ENCODE results near the gene RGS3.

- no peak for TF ChIP-seq CTCF (IDR thresholded peaks at IDR 0.05)
- TF ChIP-seq TEAD4 (CRISPR knock-in tag; IDR thresholded peaks at IDR 0.05) = no peak
- no peak for TF ChIP-seq FOXP1 (CRISPR knock-in tag; IDR thresholded peaks at IDR 0.05; ENCODE audit: borderline replicate concordance)
- TF ChIP-seq SP1 (CRISPR knock-in tag; conservative IDR thresholded peaks at IDR 0.05) = no peak
- no peak for TF ChIP-seq KAT7 (CRISPR knock-in tag; IDR thresholded peaks at IDR 0.05; ENCODE audit: borderline replicate concordance)
- no peak for TF ChIP-seq AFF4 (CRISPR knock-in tag; IDR thresholded peaks at IDR 0.05; ENCODE audit: borderline replicate concordance)
- TF ChIP-seq ATF6 (CRISPR knock-in tag; IDR thresholded peaks at IDR 0.05) = no peak
- TF ChIP-seq RELA (CRISPR knock-in tag; IDR thresholded peaks at IDR 0.05; ENCODE audit: borderline replicate concordance) = no peak
- no peak for TF ChIP-seq ZNF121 (CRISPR knock-in tag; IDR thresholded peaks at IDR 0.05)
- no peak for TF ChIP-seq ATF3 (CRISPR knock-in tag; conservative IDR thresholded peaks at IDR 0.05)
- no peak for TF ChIP-seq TCF7 (CRISPR knock-in tag; IDR thresholded peaks at IDR 0.05; ENCODE audit: low read depth)
Measured at GRCh38 chr9:113456235-113456634, 7.3 kb upstream of the RGS3 start.
